H1 (cell line): ENCODE results near the gene ZNF609. TPM values are rescaled to one million over a fixed set of nuclear protein-coding genes. Genes with fewer than 3 reads are reported as not detected.

ENCODE experiments used
- CBX5 ChIP-seq: fragments of 300-800, 300-1000 bp; sonication (generic); IDR thresholded peaks from 2 replicates; pipeline ENCODE4 v1.7.1; 2016; ENCODE audit warnings: antibody characterized with exemption, low read length, low read depth
- GTF2F1 ChIP-seq: IDR thresholded peaks from 2 replicates; pipeline ENCODE4 v1.6.1; 2012; ENCODE audit warnings: low read depth, low read length, improper control_type of control experiment, borderline replicate concordance
- JUN ChIP-seq: IDR thresholded peaks from 2 replicates; pipeline ENCODE4 v1.6.1; 2011; ENCODE audit warnings: low read depth, mild to moderate bottlenecking, improper control_type of control experiment, low read length
- JUND ChIP-seq: IDR thresholded peaks from 2 replicates; pipeline ENCODE4 v1.6.1; 2011; ENCODE audit warnings: mild to moderate bottlenecking, improper control_type of control experiment, low read length
- KDM1A ChIP-seq: fragments of 200-600, 300-600 bp; sonication (generic); IDR thresholded peaks from 2 replicates; pipeline ENCODE4 v1.7.1; 2016; ENCODE audit warnings: mild to moderate bottlenecking, low read length, borderline replicate concordance
- TAF1 ChIP-seq: IDR thresholded peaks from 2 replicates; pipeline ENCODE4 v1.6.1; 2011; ENCODE audit warnings: mild to moderate bottlenecking, low read depth, low read length
- TCF12 ChIP-seq: IDR thresholded peaks from 2 replicates; pipeline ENCODE4 v1.6.1; 2011; ENCODE audit warnings: low read depth, mild to moderate bottlenecking, low read length
- polyA plus RNA-seq, 7 experiments: library from polyadenylated mRNA; depleted of rRNA in 3 of 7; stranded (reverse) in 5 of 7; unstranded in 2 of 7; fragments of >200 nt in 5 of 7; fragments of 200-250 nt in 2 of 7; gene quantifications; 1 replicate in 5 of 7; 2 replicates in 1 of 7; 4 replicates in 1 of 7; pipeline versions ENCODE4 v1.2.1 to v1.2.3, GENCODE V29; 2011 to 2013; ENCODE audit warnings: missing spikeins in 2 of 7, mixed read lengths in 2 of 7
- total RNA-seq: library from RNA; stranded (reverse); fragmentation: NEBNext Ultra II Directional; extraction: Animal tissue kit (Norgen Biotek cat#: 25700); gene quantifications from 2 replicates; pipeline ENCODE4 v1.2.1, GENCODE V29; 2021
- TF ChIP-seq, protein P1 (sequence below): fragments of 300-600 bp; sonication (generic); IDR thresholded peaks from 2 replicates; pipeline ENCODE4 v1.7.1; 2012; ENCODE audit warnings: low read length, moderate library complexity, mild to moderate bottlenecking, inconsistent platforms; ENCODE audit not compliant: insufficient replicate concordance
- TF ChIP-seq, protein P2 (sequence below): IDR thresholded peaks from 2 replicates; pipeline ENCODE4 v1.6.1; 2011; ENCODE audit warnings: low read depth, mild to moderate bottlenecking, low read length; ENCODE audit not compliant: insufficient read depth

Gene ZNF609
- total and polyA plus RNA-seq, 2 of the 8 experiments (the other 6 are each of a cell fraction or from before 2014, with no cell fraction given) = 15.5 to 47.8 TPM

DNA sequence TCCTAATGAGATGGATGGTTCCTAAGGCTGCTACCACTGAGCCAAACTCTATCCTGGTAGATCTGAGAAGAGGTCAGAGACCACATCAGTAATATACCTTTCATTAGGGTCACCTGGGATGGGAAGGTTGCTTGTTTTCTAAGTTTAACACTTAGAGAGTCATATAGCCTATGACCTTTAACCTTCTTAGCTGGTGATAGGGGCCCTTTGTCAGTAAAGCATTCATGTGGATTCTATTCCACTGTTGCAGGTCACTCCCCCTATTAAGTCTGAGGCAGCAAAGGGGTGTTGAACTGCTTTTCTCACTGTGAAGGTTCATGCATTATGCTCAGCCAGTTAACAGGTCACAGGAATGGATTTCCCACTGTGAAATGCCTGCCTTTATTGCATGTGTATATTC, 6.1 kb upstream of the ZNF609 start (continued):
- TF ChIP-seq, protein P1, sequence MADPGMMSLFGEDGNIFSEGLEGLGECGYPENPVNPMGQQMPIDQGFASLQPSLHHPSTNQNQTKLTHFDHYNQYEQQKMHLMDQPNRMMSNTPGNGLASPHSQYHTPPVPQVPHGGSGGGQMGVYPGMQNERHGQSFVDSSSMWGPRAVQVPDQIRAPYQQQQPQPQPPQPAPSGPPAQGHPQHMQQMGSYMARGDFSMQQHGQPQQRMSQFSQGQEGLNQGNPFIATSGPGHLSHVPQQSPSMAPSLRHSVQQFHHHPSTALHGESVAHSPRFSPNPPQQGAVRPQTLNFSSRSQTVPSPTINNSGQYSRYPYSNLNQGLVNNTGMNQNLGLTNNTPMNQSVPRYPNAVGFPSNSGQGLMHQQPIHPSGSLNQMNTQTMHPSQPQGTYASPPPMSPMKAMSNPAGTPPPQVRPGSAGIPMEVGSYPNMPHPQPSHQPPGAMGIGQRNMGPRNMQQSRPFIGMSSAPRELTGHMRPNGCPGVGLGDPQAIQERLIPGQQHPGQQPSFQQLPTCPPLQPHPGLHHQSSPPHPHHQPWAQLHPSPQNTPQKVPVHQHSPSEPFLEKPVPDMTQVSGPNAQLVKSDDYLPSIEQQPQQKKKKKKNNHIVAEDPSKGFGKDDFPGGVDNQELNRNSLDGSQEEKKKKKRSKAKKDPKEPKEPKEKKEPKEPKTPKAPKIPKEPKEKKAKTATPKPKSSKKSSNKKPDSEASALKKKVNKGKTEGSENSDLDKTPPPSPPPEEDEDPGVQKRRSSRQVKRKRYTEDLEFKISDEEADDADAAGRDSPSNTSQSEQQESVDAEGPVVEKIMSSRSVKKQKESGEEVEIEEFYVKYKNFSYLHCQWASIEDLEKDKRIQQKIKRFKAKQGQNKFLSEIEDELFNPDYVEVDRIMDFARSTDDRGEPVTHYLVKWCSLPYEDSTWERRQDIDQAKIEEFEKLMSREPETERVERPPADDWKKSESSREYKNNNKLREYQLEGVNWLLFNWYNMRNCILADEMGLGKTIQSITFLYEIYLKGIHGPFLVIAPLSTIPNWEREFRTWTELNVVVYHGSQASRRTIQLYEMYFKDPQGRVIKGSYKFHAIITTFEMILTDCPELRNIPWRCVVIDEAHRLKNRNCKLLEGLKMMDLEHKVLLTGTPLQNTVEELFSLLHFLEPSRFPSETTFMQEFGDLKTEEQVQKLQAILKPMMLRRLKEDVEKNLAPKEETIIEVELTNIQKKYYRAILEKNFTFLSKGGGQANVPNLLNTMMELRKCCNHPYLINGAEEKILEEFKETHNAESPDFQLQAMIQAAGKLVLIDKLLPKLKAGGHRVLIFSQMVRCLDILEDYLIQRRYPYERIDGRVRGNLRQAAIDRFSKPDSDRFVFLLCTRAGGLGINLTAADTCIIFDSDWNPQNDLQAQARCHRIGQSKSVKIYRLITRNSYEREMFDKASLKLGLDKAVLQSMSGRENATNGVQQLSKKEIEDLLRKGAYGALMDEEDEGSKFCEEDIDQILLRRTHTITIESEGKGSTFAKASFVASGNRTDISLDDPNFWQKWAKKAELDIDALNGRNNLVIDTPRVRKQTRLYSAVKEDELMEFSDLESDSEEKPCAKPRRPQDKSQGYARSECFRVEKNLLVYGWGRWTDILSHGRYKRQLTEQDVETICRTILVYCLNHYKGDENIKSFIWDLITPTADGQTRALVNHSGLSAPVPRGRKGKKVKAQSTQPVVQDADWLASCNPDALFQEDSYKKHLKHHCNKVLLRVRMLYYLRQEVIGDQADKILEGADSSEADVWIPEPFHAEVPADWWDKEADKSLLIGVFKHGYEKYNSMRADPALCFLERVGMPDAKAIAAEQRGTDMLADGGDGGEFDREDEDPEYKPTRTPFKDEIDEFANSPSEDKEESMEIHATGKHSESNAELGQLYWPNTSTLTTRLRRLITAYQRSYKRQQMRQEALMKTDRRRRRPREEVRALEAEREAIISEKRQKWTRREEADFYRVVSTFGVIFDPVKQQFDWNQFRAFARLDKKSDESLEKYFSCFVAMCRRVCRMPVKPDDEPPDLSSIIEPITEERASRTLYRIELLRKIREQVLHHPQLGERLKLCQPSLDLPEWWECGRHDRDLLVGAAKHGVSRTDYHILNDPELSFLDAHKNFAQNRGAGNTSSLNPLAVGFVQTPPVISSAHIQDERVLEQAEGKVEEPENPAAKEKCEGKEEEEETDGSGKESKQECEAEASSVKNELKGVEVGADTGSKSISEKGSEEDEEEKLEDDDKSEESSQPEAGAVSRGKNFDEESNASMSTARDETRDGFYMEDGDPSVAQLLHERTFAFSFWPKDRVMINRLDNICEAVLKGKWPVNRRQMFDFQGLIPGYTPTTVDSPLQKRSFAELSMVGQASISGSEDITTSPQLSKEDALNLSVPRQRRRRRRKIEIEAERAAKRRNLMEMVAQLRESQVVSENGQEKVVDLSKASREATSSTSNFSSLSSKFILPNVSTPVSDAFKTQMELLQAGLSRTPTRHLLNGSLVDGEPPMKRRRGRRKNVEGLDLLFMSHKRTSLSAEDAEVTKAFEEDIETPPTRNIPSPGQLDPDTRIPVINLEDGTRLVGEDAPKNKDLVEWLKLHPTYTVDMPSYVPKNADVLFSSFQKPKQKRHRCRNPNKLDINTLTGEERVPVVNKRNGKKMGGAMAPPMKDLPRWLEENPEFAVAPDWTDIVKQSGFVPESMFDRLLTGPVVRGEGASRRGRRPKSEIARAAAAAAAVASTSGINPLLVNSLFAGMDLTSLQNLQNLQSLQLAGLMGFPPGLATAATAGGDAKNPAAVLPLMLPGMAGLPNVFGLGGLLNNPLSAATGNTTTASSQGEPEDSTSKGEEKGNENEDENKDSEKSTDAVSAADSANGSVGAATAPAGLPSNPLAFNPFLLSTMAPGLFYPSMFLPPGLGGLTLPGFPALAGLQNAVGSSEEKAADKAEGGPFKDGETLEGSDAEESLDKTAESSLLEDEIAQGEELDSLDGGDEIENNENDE = no peak
- TF ChIP-seq JUN (no peak), KDM1A (no peak), CBX5 (no peak), GTF2F1 (no peak), JUND (no peak), TAF1 (no peak), TCF12 (no peak)
- TF ChIP-seq, protein P2, sequence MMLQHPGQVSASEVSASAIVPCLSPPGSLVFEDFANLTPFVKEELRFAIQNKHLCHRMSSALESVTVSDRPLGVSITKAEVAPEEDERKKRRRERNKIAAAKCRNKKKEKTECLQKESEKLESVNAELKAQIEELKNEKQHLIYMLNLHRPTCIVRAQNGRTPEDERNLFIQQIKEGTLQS = no peak
